AG10803 (cell line): ENCODE data around the gene RERE.

ENCODE experiments used
- DNase-seq: peaks from one replicate; pipeline ENCODE4 v3.0.0; 2010; ENCODE audit warnings: low read depth
- H3K4me3 ChIP-seq: 2 replicates; pipeline ENCODE4 v1.5.1; 2011; ENCODE audit warnings: mild to moderate bottlenecking, low read length, control low read depth
- TF ChIP-seq, protein P1 (sequence below): conservative IDR thresholded peaks from 2 replicates; pipeline ENCODE4 v1.5.1; 2011; ENCODE audit warnings: mild to moderate bottlenecking, low read length, control low read depth, inconsistent platforms

Gene RERE

GRCh38 chr1:8555582-8555981 is 261.9 kb downstream of the RERE start:
- no peak for DNase-seq
- no peak overlapping the region for H3K4me3 ChIP-seq
- TF ChIP-seq, protein P1, sequence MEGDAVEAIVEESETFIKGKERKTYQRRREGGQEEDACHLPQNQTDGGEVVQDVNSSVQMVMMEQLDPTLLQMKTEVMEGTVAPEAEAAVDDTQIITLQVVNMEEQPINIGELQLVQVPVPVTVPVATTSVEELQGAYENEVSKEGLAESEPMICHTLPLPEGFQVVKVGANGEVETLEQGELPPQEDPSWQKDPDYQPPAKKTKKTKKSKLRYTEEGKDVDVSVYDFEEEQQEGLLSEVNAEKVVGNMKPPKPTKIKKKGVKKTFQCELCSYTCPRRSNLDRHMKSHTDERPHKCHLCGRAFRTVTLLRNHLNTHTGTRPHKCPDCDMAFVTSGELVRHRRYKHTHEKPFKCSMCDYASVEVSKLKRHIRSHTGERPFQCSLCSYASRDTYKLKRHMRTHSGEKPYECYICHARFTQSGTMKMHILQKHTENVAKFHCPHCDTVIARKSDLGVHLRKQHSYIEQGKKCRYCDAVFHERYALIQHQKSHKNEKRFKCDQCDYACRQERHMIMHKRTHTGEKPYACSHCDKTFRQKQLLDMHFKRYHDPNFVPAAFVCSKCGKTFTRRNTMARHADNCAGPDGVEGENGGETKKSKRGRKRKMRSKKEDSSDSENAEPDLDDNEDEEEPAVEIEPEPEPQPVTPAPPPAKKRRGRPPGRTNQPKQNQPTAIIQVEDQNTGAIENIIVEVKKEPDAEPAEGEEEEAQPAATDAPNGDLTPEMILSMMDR = no peak

GRCh38 chr1:8554956-8555534 is 262.4 kb downstream of the RERE start:
- DNase-seq = no peak
- TF ChIP-seq, protein P1 = no peak
- no peak overlapping the region for H3K4me3 ChIP-seq

GRCh38 chr1:8552820-8553397 is 264.5 kb downstream of the RERE start:
- DNase-seq = no peak
- TF ChIP-seq, protein P1 = no peak
- H3K4me3 ChIP-seq = no peak overlapping the region

- TF ChIP-seq, protein P1 = no peak
- H3K4me3 ChIP-seq = no peak overlapping the region
Measured at GRCh38 chr1:8551613-8552489, 265.6 kb downstream of the RERE start.

DNA sequence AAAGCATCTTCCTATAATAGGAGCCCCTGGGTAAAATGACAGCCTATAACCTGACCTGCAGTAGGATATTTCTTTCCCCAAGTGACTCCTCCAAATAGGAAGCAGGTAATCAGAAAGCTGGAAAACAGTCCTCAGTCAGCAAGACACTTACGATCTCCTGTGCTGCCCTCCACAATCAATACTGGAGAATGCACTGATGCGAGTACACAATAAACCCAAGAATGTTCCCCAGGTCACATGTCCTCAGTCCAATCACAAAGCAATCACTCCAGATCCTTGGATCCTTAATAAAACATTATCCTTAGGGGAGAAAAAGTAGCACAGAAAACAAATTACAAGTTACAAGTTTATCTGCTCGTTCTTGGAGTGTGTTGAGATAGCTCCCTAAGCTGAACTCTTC is 266.4 kb downstream of the RERE start:
- TF ChIP-seq, protein P1 = no peak
- H3K4me3 ChIP-seq = no peak overlapping the region
- no peak for DNase-seq

More at GRCh38 chr1:8551613-8552489, 265.6 kb downstream of the RERE start:
- DNase-seq = no peak

GRCh38 chr1:8547791-8548190 is 269.6 kb downstream of the RERE start:
- DNase-seq = no peak
- TF ChIP-seq, protein P1 = no peak
- no peak overlapping the region for H3K4me3 ChIP-seq
